ENCODE measurements around the gene SBSN.
A peak's percentile ranks its signal among the peaks of the same experiment; 100 is the strongest.

Gene SBSN, protein sequence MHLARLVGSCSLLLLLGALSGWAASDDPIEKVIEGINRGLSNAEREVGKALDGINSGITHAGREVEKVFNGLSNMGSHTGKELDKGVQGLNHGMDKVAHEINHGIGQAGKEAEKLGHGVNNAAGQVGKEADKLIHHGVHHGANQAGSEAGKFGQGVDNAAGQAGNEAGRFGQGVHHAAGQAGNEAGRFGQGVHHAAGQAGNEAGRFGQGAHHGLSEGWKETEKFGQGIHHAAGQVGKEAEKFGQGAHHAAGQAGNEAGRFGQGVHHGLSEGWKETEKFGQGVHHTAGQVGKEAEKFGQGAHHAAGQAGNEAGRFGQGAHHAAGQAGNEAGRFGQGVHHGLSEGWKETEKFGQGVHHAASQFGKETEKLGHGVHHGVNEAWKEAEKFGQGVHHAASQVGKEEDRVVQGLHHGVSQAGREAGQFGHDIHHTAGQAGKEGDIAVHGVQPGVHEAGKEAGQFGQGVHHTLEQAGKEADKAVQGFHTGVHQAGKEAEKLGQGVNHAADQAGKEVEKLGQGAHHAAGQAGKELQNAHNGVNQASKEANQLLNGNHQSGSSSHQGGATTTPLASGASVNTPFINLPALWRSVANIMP

DNA sequence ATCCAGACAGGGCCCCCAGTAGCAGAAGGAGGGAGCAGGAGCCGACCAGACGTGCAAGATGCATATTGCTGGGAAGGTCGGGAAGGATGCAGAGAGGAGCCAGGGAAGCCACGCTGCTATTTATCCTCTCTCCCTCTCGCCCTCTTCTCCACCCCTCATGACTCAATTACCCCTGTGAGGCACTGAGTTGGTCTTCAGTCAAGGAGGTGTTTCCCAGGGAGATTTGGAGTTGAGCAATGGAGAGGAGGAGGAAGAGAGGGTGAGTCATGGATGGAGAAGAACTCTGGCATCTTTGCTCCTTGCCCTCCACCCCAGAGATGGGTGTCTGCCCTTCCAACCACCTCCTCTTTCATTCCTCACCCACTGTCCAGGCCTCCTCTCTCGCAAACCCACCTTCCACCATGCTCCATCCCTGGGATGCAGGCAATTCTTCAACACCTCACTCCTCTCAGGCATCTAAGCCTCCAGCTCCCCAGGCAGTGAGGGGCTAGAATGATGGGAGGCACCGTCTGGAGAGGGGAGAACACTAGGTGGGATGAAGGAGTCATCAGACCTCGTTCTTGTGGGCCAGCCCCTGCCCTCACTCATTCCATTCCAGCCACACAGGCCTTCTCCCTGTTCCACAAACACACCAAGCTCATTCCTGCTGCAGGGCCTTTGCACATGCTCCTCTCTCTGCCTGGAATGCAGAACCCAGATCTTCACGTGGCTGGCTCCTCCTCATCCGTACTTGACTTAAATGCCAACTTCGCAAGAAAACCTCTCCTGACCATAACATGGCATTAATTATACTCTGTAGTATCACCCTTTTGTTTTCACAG, at the start of gene SBSN:
TSS of gene SBSN (minus strand) at position 94 of the 821 bp plus-strand sequence. CDS start at position 64, 30 bp downstream.
- no peak for DNase-seq

DNA sequence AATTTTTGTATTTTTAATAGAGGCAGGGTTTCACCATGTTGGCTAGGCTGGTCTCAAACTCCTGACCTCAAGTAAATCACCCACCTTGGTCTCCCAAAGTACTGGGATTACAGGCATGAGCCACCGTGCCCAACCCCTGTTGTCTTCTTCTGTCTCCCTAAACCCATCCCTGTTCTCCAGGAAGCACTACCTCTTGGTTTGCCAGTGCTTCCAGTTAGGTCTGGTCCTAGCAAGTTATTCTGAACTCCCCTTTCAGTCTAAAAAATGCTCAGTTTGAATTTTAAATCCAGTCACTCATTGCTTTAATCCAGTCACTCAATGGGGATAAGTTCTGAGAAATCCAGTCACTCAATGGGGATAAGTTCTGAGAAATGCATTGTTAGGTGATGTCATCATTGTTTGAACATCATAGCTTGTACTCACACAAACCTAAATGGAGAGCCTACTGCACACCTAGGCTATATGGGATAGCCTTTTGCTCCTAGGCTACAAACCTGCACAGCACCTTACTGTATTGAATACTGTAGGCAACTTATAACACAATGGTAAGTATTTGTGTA, 43.4 kb upstream of the SBSN start:
- no peak for DNase-seq

DNA sequence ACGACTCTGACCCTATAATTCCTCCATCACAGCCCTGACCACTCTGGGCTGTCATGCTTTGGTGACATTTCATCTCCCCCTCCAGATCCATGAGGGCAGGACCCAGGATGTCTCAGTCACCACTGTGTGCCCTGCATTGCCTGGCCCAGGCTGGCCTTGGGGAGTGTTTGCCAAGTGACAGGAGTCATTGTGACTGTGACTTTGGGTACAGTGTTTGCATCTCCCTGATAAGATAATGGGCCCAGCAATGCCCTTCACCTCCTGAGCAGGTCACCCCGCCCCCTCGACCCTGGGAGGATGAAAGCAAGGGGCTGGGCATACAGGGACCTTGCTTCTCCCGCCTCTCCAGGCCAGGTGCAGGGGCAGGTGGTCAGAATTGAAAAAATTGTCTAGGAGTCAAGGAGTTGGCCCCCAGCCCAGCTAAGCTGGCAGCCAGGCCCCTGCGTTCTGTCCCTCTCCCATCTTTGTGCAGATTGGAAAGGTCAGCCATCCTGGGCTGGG, 41.2 kb upstream of the SBSN start:
- no peak for DNase-seq

DNA sequence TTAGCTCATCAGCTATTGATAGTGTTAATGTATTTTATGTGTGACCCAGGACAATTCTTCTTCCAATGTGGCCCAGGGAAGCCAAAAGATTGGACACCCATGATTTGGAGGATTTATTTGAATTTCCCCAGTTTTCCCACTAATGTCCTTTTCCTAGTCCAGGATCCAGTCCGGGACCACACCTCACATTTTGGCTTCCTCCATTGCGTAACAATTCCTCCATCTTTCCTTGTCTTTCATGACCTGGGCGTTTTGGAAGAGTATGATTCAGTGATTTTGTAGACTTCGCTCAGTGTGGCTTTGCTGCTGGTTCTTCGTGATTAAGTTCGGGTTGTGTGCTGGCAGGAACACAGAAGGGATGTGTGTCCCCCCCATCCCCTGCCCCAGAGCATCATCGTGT, 38.6 kb upstream of the SBSN start:
- no peak for DNase-seq

DNA sequence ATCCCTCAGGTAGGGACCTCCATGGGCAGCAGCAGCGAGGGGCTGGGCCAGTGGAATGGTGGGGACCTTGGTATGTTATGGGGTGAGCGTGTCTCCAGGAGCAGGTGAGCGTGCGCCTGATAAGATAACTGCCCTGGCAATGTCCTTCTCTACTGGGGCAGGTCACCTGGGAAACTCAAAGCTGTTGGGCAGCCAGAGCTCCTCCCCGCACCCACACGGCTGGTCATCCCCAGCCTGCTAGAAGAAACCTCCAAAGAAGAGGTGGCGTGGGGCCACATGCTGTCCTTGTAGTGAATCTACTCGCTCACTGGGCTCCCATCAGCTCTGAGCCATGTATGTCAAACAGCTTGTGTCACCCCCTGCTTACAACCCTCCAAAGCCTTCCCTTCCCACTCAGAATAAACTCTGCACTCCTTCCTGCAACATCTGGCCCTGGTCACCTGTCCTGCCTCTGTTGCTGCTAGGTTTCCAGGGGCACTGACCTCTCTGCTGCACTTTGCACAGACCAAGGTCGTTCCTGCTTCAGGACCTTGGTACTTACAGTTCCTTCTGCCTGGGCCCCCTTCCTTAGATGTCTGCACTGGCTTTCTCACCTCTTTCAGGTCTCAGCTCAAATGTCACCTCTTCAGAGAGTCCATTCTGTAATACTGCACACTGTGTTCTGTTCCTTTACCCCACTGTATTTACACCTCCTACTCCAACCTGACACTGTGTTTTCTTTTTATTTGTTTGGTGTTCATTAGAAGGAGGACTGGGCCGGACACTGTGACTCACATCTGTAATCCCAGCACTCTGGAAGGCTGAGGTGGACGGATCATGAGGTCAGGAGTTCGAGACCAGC, 37.1 kb upstream of the SBSN start:
- no peak for DNase-seq

DNA sequence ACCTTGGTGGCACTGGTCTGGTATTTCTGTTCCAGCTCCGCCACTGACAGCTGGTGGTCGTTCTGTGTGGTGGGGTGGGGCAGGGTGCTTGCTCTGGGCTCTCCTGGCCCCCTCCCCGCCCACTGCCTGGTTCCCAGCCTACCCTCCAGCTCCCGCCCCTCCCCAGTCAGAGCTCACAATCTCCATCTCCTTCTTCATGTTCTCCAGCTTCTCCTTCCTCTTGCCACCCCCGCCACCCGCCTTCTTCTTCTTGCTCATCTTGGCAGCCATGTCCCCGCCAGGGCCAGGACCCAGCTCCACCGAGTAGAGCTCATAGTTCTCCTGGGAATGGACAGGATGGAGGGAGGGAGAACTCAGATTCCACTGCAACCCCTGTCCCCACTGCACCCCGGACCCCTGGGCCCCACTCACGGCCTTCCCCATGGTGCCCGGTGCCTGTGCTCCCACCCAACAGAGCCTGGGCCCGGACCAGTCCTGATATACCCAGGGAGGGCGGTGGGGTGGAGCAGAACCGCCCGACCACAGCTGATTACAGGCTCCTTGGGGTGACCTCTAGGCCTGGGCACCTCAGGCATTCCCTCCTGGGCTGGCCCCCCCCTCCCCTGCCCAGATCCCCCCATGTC, 35.2 kb upstream of the SBSN start, which contains the start of gene ATP4A:
TSS of gene ATP4A (minus strand) at position 452 of the 623 bp plus-strand sequence. CDS start at position 423, 29 bp downstream.
- no peak for DNase-seq

DNA sequence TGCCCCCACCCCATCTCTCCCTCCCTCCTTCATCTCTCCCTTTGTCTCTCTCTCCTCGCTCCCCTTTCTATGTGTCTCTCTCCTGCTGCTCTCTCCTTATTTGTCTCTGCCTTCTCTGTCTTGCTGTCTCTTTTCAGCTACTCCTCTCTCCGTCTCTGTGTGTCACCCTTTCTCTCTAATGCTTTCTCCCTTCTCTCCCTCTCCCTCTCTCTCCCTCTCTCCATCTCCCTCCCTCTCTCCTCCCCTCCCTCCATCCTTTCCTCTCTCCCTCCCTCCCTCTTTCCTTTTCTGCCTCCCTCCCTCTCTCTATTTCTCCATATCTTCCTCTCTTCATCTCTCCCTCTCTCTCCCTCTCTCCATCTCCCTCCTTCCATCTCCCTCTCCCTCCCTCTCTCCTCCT, 34.7 kb upstream of the SBSN start:
- DNase-seq = no peak

DNA sequence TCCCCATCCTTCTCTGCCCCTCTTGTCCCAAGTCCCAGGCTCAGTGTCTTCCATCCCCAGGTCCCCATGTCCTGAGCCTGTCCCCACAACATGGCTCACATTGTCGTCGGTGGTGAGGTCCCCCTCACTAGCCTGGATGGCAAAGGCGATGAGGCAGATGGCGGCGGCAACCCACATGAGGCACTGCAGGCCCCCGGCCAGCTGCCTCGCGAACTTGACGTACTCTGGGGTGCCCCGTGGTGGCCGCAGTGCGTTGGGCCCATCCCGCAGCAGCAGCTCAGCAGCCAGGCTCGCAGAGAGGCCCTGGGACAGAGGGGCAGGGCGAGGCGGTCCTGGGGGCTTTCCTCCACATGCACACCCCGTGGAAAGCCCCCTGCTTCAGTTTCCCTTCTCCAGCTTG, 34.2 kb upstream of the SBSN start:
- DNase-seq = peak in 1 of 2 experiments; percentile 44

DNA sequence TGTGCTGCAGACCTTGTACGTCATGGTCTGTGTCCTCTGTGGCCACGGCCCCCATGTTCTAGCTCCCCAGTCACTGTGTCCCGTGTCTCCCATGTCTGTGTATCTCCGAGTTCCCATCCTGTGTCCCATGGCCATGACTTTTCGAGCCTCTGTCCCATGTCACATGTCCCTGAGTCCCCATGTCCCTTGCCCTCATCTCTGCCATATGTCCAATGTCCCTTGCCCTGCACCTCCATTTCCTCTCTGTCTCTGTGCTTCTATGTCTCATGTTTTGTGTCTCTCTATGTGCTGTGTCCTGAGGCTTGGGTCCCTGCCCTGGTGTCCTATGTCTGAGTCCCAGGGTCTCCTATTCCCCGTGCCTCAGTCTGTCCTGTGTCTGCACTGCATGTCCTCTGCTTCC, 33.3 kb upstream of the SBSN start:
- DNase-seq = no peak

DNA sequence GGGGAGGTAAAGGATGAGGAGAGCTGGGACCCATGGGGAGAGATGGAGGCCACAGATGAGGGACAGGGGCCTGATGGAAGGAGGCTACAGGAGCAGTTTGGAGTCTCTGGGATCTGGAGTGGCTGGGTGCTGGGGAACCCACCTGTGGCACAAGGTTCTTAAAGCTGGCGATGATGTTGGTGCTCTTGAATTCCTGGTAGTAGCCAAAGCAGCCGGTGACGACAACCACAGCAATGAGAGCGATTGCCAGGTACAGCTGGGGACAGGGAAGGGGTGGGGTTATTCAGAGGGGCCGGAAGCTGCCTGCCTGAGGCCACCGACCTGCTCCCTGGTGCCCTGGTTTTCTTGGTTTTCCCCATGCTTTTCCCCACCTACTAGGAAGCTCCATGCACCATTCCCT, 32.6 kb upstream of the SBSN start:
- no peak for DNase-seq

DNA sequence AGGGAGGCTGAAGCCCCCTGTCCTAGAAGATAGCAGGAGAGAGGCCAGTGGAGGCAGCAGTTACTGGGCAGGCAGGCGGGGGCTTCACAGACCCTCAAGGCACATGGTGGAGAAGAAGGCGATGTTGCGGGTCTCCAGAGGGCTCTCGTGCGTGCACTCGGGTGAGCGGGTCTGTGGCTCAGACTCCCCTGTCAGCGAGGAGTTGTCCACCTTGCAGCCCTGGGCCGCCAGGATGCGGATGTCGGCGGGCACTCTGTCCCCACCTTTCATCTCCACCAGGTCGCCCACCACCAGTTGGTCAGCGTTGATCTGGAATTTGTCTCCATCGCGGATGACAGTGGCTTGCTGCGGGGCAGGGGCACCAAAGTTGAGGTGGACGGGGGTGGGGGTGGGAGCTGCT, 32.2 kb upstream of the SBSN start:
- DNase-seq = no peak

DNA sequence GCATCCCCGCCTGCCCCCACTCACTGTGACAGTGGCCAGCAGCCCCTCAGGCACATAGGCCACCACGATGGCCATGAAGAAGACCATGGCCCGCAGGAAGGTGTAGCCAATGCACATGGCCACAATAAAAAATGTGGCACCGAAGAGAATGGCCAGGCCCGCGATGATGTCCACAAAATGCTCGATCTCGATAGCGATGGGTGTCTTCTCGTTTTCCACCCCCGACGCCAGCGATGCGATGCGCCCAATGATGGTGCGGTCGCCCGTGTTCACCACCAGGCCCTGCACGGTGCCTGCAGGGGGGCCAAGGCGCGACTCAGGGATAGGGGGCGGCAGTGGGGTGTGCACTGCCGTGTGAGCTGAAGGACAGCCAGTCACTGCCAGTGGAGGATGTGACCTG, 31.7 kb upstream of the SBSN start:
- DNase-seq = no peak

DNA sequence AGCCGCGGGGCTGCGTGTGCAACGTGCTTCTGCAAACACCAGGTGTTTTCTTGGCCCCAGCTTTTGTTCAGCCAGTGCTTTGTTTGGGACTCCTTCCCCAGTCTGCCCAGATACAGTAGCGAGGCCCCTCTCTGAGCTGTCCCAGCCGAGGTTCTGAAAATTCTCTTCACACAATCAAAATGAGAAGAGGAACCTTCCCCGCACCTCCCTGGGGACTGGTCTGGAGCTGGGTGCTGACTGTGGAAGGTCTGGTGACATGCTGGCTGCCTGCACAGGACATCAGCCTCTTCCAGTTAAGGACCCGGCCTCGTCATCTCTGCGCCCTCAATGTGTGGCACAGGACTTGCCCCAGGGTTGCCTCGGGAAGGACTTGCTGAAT, 31.2 kb upstream of the SBSN start:
- DNase-seq = peak in 1 of 2 experiments; percentile 22

DNA sequence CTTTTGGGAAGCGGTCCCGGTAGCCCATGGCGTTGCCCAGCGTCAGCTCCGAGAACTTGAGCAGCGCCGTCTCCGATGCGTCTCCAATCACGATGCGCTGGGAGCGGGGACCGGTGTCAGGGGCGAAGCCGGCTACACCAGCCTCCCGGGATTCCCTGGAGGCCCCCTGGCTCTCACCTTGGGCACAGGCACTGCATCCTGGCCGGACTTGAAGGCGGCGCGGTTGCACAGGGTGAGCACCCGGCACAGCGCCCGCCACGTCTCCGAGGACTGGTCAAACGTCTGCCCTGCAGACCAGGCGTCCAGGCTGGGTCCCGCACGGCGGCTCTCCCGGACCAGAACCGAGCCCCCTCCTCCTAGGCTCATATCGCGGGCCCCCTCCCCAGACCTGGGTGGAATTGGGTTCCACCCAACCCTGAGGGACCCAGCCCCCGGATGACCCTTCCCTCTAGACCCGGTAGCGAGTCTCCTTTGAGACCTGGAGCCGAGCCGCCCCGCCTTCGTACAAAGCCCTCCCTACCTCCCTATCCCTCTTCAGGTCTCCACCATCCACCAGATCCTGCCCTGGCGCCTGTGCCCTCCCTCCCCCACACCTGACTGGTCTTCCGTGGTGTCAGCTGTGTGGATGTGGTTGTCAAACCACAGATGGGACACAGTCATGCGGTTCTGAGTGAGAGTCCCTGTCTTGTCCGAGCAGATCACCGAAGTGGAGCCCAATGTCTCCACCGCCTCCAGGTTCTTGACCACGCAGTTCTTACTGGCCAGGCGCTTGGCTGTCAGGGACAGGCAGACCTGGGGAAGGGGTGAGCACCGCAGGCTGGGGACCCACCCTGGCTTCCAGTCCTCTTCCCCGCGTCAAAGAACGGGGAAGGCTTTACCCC, 30.5 kb upstream of the SBSN start:
- no peak for DNase-seq

DNA sequence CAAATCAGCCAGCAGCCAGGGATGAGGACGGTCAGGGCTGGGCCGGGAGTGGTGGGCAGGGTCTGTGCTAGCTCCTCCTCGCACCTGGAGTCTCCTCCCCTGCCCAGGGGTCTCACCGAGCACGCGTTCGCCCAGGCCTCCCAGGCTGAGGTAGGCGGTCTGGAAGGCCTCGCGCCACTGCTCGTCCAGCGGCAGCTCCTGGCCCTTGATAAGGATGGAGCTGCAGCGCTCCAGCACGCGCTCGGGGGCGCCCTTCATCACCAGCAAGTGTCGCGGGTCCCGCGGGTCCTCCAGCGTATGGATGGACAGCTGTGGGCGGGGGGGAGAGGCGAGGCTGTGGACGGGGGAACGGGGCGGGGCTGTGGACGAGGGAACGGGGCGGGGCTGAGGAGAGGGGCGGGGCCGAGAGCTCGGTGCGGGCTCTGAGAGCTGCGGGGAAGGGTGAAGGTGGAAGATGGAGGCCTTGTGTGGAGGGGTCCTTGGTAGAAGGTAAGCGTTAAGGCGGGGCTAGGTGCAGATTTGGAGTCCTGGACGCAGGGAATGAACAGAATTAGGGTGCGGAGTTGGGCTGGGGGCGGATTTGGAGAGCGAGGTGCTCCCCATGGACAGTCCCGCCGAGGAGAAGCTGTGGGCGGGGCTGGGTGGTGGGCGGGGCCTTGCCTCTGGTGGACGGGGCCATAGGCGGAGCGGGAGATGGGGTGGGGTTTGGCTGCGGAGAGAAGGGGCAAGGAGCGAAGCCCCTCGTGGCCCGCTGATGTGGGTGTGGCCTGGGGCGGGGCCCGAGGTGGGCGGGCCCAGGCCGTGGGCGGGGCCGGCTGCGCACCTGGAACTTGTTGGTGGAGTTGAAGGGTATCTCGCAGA, 29.7 kb upstream of the SBSN start:
- peak; percentile 80 to 91 for DNase-seq

DNA sequence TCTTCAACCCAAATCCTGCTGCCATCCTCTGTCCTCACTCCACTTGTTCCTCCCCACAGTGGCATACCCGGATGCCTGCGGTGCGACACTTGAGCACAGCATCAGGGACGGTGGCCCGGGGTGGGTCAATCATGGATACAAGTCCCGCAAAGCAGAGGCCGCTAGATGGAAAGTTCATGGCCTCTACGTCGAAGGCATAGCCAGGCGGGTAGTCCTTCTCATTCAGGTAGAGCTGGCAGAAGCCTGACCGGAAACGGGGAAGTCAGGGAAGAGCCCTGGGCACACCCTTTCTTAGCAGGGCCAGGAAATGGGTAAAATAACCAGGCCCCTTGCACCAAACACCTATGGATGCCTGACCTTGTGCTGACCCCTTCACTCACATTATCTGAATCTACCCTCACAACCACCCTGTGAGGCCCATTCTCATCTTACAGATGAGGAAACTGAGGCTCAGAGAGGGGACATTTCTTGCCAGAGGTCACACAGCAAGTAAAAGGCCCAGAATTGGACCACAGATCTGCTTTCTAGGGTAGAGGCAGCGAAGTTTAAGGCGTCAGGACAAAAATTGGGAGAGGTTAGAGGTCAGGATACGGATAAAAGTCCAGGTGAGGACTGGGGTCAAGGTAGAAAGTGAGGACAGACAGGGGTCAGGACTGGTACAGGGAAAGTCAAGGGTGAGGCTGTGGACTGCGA, 28.9 kb upstream of the SBSN start:
- no peak for DNase-seq

DNA sequence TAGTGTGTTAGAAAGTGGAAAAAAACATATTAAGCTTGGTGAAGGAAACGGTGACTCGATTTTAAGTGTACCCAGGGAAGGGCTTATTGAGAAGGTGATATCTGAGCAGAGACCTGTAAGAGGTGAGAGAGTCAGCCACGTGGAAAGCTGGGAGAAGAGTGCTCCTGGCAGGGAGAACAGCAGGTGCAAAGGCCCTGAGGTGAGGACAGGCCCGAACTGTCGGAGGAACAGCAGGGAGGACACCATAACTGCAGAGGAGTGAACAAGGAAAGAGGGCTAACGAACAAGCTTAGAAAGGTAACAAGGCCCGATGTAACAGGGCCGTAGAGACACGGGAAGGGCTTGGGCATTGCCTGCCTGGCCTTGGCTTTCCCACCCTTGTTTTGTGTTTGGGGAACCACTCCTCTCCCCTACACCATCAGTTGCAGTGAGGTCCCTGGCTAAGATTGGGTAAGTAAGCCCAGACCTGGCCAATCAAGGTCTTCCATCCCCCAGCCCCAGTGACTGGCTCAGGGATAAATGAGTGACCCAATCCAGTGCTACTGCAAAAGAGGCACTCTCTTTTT, 28.0 kb upstream of the SBSN start:
- no peak for DNase-seq

DNA sequence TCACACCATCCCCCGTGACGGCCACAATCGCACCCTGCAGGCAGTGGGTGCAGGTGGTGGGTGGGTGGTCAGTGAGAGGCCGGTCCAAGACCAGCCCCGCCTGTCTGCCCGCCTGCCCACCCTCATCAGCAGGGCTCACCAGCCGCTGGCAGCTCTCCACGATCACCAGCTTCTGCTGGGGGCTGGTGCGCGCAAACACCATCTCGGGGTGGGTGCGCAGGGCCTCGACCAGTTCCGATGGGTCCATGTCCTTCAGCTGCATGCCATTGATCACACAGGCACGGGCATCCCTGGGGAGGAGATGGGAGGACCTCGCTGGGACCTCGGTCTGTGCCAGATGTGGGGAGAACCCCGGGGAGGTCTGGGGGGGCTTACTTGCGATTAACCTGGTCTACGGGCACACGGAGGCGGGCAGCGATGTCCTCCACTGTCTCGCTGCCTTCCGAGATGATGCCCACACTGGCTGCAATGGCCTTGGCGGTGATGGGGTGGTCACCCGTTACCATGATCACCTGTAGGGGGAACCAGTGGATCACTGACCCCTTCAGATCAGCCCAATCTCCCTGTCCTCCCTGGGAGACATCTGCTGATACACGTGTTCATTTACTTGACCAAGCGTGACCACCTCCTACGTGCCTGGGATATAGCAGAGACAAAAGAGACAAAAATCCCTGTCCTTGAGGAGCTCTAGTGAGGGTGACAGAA, 27.3 kb upstream of the SBSN start:
- DNase-seq = peak; percentile 65 to 77
